ENCODE measurements around the gene MPP2.
"Not testable (repeated sequence)": the region's sequence is repeated elsewhere in the genome, so short reads cannot be mapped to it uniquely, and the experiment has no call there.

The MPP2 gene

DNA sequence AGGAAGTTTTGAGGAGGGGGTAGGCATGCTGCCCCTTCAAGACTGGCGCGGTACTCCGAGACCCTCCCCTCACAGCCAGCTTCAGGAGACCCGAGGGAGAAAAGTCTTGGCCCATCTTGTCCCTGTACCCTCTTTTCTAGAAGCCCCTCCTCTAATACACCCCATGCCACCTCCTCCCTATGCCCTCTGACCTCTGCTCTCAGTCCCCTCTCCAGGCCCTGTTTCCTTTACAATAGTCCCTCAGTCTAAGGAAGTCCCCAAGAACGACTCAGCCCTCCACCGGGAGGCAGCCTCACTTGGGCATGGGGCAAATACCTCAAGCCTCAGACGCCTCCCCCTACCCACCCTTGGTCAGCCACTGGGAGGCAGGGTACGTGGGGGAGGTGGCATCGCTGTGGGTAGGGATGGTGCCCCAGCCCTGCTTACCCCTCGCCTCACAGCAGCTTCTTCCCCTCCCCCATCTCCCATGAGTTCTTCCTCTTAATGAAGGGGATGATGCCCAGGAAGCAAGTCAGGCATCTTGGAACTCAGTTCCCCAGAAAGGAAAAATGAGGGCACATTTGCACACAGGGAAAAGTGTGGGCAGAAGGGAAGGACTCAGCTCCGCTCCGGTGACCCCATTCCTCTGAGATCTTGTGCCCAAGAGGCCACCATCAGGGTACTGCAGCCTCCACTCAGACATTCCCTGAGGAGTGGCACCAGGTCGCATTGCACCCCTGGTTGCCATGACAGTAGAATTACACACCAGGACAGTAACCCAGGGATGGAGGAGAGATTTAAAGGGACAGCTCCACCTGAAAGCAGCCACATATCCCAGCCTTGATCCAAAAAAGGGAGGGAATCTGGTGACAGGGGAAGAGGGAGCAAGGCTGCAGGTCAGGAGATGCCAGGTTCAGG, 6.2 kb downstream of the MPP2 start:
- DNase-seq, result no peak

DNA sequence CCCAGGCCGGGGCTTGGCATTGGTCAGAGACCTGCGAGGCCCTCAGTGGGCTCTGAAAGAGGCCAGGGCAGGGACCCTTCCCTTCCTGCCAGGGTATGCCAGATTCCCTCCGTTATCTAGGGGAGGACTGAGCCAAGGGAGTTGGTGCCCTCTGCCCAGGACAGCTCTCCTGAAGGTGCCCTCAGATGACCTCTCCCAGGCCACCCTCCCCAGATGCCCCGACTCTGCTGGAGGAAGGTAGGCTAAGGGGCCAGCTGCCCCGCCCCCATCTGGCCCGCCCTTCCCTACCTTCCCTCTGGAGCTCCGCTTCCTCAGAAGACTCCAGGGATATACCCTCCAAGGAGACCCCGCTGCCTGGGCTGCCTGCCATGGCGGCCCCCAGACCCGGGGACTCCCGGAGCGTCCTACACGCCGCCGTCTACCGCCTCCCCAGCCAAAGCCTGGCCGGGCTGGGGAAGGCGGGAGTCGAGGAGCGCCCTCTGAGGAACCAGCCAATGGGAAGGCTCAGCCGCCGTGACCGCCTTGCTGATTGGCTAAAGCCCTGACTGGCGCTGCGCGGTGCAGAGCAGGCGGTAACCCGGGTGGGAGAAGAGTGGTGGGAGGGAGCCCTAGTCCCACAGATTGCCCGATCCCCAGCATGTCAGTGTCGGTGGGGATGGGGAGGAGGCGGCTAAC, 7.0 kb downstream of the MPP2 start:
- peak; percentile 86 for DNase-seq

DNA sequence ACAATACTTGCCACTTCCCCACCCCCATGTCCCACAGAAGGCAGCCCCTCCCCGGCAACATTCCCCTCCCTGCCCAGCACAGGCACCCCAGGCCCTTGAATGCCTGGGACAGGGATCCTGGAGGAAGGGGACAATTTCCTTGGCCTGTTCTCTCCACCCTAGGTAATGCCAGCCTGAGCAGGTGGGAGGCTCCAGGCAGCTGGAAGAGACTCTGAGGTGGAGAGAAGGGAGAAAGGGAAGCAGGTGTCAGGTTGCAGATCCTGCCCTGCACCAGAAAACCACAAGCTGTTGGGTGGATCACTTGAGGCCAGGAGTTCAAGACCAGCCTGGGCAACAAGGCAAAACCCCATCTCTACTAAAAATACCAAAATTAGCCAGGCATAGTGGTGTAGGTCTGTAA, 8.9 kb downstream of the MPP2 start:
- no peak for DNase-seq

DNA sequence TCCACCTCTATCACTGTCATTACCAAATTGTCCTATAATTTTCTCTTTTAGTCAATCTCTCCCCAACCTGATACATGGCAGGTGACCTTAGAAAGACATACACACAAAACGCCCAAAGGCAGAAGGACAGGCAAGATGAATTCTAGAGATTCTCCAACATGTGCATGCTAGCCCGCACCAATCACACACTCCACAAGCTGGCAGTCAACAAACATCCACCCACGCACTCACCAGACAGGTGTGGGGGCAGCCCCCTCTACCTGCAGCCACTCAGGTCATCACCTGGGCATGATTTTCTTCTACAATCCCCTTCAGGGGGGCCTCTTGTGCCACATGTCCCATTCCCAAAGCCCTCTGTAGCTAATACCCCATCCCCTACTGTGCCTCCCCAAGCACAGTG, 9.5 kb downstream of the MPP2 start:
- no peak for DNase-seq

DNA sequence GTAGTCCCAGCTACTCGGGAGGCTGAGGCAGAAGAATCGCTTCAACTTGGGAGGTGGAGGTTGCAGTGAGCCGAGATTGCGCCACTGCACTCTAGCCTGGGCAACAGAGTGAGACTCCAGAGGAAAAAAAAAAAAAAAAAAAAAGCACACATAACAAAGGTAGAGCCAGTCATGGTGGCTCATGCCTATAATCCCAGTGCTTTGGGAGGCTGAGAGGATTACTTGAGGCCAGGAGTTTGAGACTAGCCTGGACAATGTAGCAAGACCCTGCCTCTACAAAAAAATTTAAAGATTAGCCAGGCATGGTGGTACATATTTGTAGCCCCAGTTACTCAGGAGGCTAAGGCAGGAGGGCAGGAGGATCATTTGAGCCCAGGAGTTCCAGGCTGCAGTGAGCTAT, 12.8 kb downstream of the MPP2 start:
- DNase-seq, result not testable (repeated sequence)

DNA sequence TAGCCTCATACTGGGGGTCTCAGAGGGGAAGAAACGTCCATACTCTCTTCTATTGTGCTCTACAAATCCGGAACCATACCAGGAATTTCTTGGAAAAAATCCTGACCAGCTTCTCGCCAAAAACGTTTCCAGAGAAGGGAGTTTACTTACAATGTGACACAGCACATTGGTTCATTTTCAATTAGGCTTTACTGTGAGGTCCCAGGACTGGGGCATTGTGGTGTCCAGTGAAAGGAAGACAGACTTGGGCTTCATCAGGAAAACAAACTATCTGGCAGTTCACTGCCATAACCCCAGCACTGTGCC, 14.7 kb downstream of the MPP2 start:
- DNase-seq, result no peak

DNA sequence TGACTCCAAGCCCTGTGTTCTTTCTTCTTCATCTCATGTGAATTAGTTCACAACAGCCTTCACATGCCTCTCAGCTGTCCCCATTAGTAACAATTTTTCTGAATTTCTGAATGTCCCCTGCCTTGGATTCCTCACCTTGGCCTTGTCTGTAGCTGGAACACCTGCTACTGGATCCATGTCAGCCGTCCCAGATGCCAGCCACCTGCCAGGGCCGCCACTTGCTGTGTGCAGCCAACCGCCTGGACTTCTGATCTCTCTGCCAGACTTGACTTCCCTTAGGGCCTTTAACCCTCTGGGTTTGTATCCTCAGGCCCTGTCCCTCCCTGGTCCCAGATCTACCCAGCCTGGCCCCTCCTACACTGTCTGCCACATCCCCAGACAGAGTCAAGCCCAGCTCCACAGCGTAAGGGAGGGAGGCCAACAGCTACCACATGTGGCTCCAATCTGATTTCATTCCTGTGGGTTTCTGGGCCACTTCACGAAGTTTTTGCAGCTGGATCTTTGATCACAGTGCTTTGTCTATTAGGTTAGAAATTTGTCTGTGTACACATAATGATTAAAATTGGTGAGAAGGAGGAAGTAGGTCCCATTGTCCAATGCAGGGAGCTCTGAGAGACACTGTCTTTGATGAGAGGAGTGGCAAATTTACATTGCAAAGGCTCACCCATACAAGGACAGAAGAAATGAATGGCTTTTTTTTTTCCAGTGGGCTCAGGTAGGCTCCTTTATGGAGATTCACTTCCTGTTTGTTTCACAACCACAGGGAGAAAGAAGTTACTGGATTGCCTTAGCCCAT, 15.3 kb downstream of the MPP2 start:
- DNase-seq, result no peak

DNA sequence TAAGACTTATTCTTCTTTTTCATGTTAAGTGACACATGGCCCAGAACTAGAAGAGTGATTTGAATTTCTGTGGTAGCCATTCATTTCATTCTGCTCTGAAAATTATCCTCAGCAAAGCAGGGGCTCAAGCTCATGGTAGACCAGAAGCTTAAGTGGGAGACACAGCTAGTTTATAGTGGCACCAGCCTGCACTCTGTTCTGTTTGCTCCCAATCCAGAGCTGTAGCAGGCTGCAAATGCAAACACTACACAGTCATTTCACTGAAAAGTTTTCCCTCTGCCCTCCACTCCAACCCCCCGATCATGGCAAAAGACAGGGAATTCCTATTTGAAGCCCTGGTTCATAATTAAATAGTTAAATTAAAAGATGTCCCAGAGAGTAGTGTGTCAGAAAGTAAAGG, 17.1 kb downstream of the MPP2 start:
- no peak for DNase-seq

DNA sequence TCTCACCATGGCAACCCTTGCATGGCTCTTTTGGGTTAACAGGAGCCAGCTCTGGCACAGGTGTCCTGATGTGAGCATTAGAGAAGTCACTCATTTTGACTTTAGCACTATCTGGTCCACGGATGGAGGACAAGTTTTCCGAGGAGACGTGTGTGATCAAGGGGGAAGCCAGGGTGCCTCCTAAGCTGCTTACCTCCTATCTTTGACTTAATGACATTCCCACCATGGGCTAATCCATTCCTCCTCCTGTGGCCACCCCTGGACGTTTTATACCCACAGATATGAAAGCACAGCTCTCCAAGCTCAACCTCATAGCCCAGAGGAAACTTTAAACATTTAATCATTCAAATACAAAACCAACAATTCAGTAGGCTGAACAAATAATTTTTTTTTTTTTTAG, 18.8 kb downstream of the MPP2 start:
- no peak for DNase-seq

DNA sequence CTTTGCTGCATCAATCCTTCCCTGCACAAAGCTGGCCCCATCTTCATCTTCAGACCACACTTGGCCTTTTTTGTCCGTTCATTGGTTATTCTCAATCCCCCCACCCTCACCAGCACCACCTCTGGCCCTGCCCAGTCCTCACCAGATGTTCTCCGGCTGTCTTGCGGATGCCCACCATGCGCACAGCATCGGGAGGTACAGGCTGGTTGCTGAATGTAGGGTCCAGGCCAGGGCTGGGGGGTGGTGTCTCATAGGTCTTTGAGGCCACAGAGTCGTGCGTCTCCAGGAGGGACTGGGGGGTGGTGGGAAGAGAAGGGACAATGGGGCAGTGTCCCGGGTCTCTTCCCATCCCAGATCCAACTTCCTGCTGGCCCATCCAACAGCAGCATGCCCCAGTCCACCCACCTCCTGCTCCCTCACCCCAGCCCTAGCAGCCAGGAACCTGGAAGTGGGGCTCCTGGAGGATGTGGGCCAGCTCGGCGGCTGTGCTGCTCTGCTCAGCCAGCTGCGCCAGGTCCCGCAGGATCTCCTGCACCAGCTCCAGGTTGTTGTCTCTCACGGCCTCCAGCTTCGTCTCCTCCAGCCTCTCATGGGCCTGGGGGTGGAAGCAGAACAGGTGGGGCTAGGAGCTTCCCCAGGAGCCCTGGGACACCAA, 24.4 kb downstream of the MPP2 start:
- DNase-seq, result no peak

DNA sequence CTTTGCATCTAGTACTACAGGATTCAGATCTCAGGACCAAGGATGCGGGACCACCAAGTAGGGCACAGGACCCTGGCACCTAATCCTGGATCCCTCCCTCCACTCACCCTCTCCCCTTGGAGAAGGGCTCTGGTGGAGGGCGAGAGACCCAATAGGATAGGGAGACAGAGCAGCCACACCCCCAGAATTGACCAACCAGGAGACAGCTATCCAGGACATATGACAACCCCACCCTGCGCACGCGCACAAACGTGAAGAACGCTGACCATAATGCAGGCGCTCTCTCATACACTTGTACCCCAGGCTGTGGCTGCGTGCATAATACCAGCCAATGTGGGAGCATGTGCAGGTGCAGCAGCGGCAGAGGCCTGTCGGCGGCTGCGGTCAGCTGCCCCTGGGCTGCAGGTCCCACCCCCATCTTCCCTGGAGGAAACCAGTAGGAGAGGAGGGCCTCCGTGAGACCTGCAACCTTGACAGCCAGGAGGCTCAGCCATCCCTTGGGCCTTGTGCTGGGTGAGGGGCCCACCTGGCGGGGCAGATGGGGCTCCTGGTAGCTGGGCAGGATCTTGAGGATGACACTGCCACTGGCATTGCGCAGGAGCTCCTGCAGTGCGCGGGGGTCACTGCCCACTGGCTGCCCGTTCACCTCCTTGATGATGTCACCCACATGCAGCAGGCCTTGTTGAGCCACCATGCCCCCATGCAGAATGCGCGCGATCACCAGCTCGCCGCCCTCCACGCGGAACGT, 25.4 kb downstream of the MPP2 start:
- no peak for DNase-seq

DNA sequence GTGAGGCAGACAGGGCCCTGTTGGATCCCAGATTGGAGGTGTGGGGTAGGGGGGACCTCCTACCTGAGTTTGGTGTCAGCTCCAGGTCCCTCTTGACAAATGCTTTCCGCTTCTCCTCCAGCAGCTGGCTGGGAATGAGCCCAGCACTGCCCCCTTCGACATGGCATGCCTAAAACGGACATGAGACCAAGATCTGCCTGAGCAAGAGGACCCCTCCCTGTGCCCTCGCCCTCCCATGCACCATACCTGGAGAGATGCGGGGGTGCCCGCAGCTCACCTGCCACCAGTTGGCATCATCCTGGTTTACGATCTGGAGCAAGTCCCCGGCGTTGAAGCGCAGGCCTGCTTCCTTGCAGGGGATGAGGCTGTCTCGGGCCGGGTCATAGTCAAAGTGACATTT, 26.2 kb downstream of the MPP2 start:
- no peak for DNase-seq

DNA sequence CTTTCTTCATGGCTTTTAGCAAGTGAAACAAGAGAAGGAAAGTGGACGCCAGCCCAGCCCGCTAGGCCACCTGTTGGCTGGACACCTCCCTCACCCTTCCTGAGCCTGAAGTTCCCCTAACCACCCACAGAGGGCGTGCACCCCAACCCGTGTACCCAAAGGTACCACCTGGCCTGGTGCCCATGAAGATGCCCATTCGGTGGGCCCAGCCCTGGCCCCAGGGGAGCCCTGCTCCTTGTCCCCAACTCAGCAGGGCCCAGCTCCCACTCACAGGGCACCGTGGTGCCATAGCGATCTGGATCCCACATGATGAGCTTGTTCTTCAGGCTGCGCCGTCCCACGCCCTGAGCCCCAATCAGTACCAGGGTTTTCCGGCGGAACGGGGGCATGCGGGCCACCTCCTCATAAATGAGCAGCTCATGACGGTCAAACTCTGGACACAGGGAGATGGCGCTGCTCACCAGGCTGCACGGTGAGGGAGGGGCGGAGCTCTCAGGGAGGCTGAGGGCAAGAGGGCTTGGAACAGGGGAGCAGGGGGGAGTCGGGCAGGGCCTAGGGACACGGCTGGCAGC, 26.8 kb downstream of the MPP2 start:
- DNase-seq, result peak; percentile 4

DNA sequence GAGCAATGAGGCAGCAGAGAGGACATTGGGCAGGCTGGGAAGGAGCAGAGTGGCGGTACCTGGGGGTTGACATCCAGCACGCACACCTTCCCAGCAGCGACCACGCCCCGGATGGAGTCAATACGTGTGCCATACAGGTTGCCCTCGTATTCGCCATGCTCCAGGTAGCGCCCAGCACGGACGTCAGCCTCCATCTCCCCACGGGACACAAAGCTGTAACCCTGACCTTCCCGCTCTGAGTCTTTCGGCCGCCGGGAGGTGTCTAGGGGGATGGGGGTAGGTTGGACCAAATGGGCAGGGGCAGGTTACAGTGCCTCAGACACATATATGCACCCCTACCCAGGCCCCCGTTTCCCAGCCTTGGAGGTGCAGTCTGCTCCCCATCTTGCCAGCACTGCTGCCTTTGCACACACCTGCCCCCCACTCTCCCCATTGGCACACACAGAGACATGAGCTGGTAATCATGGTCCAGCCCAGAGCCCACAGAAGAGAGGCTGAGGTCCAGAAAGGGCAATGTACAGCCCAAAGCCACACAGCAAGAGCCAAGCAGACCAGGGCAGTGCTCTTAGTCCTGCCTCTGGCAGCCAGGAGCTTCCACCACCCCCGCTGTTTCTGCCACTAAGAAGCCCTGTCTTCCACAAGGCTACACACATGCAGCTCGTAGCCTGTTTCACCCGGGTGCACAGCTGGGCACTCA, 27.5 kb downstream of the MPP2 start:
- no peak for DNase-seq

DNA sequence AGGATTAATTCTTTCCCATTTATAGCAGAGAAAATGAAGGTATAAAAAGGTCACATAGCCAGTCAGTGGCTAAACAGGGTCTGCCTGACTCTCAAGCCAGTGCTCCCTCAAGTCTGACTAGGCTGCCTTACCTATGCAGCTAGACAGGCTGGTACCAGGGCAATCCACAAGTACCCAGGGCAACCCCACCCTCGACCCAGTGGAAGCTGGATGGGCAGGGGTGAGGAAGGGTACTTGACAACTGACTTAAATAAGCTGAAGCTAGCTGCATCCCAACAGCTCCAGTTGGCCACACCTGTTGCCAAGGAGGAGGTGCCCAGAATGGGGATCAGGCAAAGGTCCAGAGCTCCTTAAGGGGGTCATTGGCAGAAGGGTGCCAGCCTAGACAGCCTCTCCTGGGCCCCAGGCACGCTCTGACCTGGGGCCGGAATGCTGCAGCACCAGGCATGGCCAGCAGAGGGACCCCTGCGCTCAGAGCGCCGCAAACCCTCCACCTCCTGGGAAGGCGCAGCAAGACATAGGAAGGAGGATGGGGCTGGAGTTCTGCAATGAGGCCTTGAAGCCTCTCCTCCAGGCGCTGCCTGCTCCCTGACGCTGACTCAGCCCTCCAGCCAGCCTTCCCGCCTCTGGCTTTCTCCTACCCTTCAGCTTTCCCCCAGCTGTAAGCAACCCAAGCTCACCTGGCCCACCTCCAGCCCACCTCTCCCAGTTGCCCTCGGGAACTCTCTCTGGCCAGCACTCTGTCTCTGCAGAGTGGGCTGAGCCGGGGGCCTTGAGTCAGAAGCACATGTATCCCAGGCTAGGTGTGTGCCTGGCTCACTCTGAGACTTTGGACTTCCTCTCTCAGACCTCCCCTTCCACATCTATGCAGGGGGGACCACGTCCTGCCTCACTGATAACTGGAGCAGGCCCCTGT, 28.8 kb downstream of the MPP2 start:
- DNase-seq, result peak; percentile 21

DNA sequence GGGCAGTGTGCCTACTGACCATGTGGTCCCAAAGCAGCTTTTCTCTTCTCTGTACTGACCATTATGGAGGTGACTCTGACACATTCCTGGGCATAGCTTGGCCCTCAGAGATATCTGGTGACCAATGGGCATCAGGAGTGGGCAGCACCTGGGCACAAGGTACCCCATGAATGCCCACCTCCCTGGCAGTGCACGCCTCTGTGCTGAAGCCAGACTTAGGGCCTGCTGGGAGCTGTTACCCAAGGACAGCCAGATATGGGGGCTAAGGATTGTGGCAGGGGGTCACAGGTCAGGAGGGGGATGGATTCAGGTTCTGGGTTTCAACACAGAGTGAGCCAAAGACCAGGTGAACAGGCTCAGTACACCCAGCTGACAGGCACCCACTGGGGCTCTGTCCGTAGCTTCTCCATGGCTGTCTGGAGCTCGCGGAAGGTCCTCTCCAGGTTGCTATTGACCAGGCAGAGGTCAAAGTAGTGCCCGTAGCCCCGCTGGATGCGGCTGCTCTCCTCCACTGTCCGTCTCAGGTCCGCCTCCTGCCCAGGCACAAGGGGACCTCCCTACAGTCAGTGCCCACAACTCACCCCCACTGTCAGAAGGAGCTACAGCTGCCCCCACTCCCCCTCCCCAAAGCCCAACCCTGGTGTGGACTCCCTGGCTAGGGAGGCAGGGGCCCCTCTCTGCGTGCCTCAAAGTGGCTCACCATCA, 29.7 kb downstream of the MPP2 start:
- DNase-seq, result no peak

DNA sequence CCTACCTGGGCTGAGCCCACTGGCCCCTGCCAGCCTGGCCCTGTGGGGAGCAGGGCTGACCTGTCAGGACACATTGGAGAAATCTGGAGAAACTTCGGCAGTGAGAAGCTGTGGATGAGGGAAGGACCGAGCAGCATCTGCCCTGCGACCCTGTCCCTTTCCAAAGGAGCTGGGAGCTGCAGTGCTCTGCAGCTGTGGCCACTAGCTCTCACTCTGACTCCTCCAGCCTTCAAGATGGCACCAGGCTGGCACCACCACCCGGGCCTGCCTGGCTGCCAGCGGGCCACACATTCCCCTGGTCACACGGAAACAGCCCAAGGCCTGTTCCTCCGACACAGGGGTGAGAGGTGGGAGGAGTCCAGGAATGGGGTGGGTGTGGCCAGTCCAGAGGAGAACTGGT, 30.3 kb downstream of the MPP2 start:
- no peak for DNase-seq

DNA sequence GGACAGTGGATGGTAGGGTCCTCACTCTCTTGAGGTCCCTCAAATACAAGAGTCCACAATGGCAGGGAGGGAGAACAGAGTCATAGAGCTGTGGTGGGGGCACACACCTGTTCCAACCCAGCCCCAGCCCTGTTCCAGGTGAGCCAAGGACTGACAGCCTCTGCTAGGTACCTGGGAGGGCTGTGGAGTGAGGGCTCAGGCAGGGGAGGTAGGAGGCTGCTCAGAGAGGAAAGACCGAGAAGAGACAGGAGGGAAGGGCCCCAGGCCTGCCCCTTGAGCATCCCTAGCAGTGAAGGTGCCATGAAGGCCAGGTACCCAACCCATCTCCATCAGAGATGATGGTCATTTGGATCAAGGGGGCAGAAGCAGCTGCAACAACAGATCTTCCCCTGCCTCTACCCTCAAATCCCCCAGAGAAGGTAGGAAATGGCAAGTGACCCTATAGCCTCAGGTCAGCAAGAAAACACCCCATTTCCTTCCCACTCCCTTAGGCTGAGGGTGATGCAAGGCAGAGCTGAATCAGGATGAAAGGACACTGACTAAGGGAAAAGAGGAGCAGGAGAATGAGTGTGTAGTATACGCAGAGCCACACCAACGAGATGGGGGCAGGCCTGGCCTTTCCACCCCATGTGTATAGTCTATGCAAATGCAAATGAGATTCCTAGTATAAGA, 31.7 kb downstream of the MPP2 start:
- no peak for DNase-seq

DNA sequence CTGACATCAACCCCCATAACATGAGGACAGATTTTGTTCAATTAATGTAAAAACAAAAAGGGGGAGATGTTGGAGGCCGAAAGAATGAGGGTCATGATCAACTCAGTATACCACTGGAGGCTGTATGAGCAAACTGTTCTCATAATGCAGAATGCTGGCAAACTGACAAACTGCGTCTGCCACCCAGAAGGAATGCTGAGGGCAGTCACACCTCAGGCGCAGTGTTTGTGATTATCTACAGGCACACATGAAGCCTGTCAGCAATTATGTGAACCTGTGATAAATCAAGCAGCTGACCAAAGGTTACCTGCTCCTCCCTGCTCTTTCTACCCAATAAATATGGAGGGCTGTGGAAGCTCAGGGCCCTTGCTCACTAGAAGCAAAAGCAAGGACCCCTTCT, 33.0 kb downstream of the MPP2 start:
- DNase-seq, result no peak
